Progenitor cell of endocrine pancreas (in vitro differentiated cells): Measurements from ENCODE around the gene PHLDB1. TPM values are rescaled to one million over a fixed set of nuclear protein-coding genes. Genes with fewer than 3 reads are reported as not detected.
A peak's percentile ranks its signal among the peaks of the same experiment; 100 is the strongest.
"Not testable (repeated sequence)": the region's sequence is repeated elsewhere in the genome, so short reads cannot be mapped to it uniquely, and the experiment has no call there.

Experiments
- DNase-seq: peaks from one replicate; pipeline ENCODE4 v3.0.0; 2021; ENCODE audit warnings: low spot score; ENCODE audit not compliant: unreplicated experiment
- H3K27ac Mint-ChIP-seq: 2 replicates; pipeline ENCODE4 v1.8.0; 2021; ENCODE audit warnings: mild to moderate bottlenecking, moderate library complexity, mixed read lengths
- H3K27me3 Mint-ChIP-seq: 2 replicates; pipeline ENCODE4 v1.8.0; 2021; ENCODE audit warnings: mixed read lengths
- H3K36me3 Mint-ChIP-seq: 2 replicates; pipeline ENCODE4 v1.8.0; 2022; ENCODE audit warnings: mixed read lengths; ENCODE audit not compliant: insufficient read depth
- H3K4me1 Mint-ChIP-seq: 2 replicates; pipeline ENCODE4 v1.8.0; 2021; ENCODE audit warnings: low read depth, mixed read lengths
- H3K4me3 Mint-ChIP-seq: 2 replicates; pipeline ENCODE4 v1.8.0; 2021; ENCODE audit warnings: low read depth, mild to moderate bottlenecking, moderate library complexity, mixed read lengths
- H3K9me3 Mint-ChIP-seq: 2 replicates; pipeline ENCODE4 v1.8.0; 2021; ENCODE audit warnings: low read depth, mixed read lengths
- total RNA-seq: library from RNA; stranded (reverse); gene quantifications from 2 replicates; pipeline ENCODE4 v1.2.1, GENCODE V29; 2021
- TF ChIP-seq, protein P1 (sequence below): fragments of 200-600 bp; sonication (generic); IDR thresholded peaks from one replicate; pipeline ENCODE4 v1.5.0; 2021; ENCODE audit warnings: antibody characterized with exemption, mild to moderate bottlenecking; ENCODE audit not compliant: unreplicated experiment

PHLDB1 gene
- total RNA-seq, 1 donor from 2014 or later = 110 TPM

DNA sequence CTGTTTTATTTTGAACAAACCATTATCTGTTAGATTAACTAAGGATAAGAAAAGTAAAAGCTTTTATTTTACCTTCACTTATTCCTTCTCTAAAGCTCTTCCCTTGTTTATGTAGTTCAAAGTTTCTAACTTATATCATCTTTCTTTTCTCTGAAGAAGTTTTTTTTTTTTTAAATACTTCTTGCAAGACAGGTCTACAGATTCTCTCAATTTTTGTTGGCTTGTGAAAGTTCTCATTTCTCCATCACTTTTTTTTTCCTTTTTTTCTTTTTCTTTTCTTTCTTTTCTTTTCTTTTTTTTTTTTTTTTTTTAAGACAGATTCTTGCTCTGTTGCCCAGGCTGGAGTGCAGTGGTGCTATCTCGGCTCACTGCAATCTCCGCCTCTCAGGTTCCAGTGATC, 76.8 kb downstream of the PHLDB1 start:
- Mint-ChIP-seq H3K9me3 (peaks cover 3% of the 10 kb centered on the region), H3K27ac (no peak overlapping the region), H3K4me1 (peaks cover 8% of the 10 kb centered on the region), H3K27me3 (no peaks in the 10 kb centered on the region), H3K36me3 (no peaks in the 10 kb centered on the region), H3K4me3 (no peak overlapping the region)
- TF ChIP-seq, protein P1, sequence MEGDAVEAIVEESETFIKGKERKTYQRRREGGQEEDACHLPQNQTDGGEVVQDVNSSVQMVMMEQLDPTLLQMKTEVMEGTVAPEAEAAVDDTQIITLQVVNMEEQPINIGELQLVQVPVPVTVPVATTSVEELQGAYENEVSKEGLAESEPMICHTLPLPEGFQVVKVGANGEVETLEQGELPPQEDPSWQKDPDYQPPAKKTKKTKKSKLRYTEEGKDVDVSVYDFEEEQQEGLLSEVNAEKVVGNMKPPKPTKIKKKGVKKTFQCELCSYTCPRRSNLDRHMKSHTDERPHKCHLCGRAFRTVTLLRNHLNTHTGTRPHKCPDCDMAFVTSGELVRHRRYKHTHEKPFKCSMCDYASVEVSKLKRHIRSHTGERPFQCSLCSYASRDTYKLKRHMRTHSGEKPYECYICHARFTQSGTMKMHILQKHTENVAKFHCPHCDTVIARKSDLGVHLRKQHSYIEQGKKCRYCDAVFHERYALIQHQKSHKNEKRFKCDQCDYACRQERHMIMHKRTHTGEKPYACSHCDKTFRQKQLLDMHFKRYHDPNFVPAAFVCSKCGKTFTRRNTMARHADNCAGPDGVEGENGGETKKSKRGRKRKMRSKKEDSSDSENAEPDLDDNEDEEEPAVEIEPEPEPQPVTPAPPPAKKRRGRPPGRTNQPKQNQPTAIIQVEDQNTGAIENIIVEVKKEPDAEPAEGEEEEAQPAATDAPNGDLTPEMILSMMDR = no peak
- DNase-seq = no peak

DNA sequence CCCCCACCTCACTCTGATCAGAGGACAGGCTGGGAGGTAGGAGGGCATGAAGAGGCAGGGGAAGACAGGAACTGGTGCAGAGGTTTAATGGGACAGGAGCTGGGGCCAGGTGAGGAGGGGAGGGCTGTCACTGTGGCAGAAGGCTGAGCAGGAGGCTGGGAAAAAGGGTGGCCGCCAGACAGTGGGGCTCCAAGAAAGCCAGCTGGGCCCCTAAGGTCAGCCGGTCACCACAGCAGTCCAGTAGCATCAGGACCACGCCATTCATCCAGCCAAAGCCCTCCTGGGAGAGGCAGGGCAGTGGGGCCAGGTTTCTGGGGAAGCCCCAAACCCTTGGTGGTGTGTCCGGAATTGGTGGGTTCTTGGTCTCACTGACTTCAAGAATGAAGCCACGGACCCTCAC, 80.5 kb downstream of the PHLDB1 start:
- Mint-ChIP-seq H3K27me3 (no peaks in the 10 kb centered on the region), H3K27ac (no peak overlapping the region), H3K4me3 (no peak overlapping the region)

DNA sequence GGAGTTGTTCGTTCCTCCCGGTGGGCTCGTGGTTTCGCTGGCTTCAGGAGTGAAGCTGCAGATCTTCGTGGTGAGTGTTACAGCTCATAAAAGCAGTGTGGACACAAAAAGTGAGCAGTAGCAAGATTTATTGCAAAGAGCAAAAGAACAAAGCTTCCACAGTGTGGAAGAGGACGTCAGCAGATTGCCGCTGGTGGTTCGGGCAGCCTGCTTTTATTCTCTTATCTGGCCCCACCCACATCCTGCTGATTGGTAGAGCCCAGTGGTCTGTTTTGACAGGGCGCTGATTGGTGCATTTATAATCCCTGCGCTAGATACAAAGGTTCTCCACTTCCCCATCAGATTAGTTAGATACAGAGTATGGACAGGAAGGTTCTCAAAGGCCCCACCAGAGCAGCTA, 80.9 kb downstream of the PHLDB1 start:
- H3K36me3 Mint-ChIP-seq, H3K9me3 Mint-ChIP-seq, H3K27ac Mint-ChIP-seq, DNase-seq, H3K27me3 Mint-ChIP-seq, H3K4me1 Mint-ChIP-seq, H3K4me3 Mint-ChIP-seq: not testable (repeated sequence)

More for the DNA sequence above, 80.5 kb downstream of the PHLDB1 start:
- TF ChIP-seq, protein P1 = no peak
- no peak for DNase-seq
- Mint-ChIP-seq H3K9me3 (peaks cover 3% of the 10 kb centered on the region), H3K4me1 (peaks cover 5% of the 10 kb centered on the region), H3K36me3 (no peaks in the 10 kb centered on the region)

DNA sequence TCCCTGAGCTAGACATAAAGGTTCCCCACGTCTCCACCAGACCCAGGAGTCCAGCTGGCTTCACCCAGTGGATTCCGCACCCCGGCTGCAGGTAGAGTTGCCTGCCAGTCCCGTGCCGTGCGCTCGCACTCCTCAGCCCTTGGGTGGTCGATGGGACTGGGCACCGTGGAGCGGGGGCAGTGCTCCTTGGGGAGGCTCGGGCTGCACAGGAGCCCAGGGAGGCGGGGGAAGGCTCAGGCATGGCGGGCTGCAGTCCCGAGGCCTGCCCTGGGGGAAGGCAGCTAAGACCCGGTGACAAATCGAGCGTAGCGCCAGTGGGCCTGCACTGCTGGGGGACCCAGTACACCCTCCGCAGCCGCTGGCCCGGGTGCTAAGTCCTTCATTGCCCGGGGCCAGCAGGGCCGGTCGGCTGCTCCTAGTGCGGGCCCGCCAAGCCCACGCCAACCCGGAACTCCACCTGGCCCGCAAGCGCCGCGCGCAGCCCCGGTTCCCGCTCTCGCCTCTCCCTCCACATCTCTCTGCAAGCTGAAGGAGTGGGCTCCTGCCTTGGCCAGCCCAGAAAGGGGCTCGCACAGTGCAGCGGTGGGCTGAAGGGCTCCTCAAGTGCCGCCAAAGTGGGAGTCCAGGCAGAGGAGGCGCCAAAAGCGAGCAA, 81.6 kb downstream of the PHLDB1 start:
- TF ChIP-seq, protein P1 = no peak
- peak overlapping the region; percentile 33 for H3K4me3 Mint-ChIP-seq

DNA sequence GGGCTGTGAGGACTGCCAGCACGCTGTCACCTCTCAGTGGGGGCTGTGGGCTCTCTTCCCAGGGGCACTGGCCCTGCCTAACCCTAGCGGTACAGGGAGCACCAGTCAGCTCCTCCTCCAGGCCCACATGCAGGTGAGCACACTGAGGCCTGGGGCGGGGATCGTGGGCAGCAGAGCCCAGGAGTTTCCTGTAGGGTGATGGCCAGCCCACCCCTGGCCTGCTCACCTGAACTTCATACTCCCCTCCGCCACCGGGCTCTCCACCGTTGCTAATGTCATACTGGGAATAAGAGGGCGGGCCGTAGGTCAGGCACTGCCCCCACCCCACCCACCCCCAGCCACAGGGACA, 82.1 kb downstream of the PHLDB1 start:
- TF ChIP-seq, protein P1 = no peak
- peaks cover 13% of the 10 kb centered on the region for H3K4me1 Mint-ChIP-seq
- H3K27ac Mint-ChIP-seq = peak overlapping the region; percentile 10
- H3K27me3 Mint-ChIP-seq = no peaks in the 10 kb centered on the region
- DNase-seq = no peak
- H3K36me3 Mint-ChIP-seq = no peaks in the 10 kb centered on the region
- H3K4me3 Mint-ChIP-seq = peak overlapping the region; percentile 33
- H3K9me3 Mint-ChIP-seq = peaks cover 3% of the 10 kb centered on the region

More for the DNA sequence above, 81.6 kb downstream of the PHLDB1 start:
- Mint-ChIP-seq H3K27ac (peak overlapping the region; percentile 10), H3K9me3 (peaks cover 3% of the 10 kb centered on the region), H3K4me1 (peaks cover 13% of the 10 kb centered on the region), H3K27me3 (no peaks in the 10 kb centered on the region), H3K36me3 (no peaks in the 10 kb centered on the region)
- DNase-seq = no peak
